GM10248 (cell line): ENCODE measurements around the gene HOXA2.

ENCODE experiments used
- CTCF ChIA-PET: fragments of 300-600 bp; sonication (Branson Sonifier 250); formaldehyde crosslinking; extraction: SDS; loops from one replicate; lab custom pipeline; 2021; ENCODE audit warnings: antibody characterized with exemption; lab: Yijun Ruan, JAX
- POLR2A ChIA-PET: fragments of 350-650 bp; sonication (Branson Sonifier 250); formaldehyde crosslinking; extraction: SDS; loops from one replicate; lab custom pipeline; 2020; ENCODE audit warnings: antibody characterized with exemption; lab: Yijun Ruan, JAX
- DNase-seq: peaks from one replicate; pipeline ENCODE4 v3.0.0; 2012; ENCODE audit errors: extremely low spot score
- TF ChIP-seq, protein P1 (sequence below): IDR thresholded peaks from 2 replicates; pipeline ENCODE4 v1.5.1; 2012; ENCODE audit warnings: mild to moderate bottlenecking, low read depth; ENCODE audit errors: extremely low read depth, missing control alignments, control extremely low read depth

Gene HOXA2

GRCh38 chr7:27130540-27131389 is 28.3 kb upstream of the HOXA2 start, which contains the start of gene HOXA4:
Gene HOXA4 (minus strand): TSS chr7:27130757. CDS start chr7:27130733, 24 bp downstream.
- DNase-seq, result peak; percentile 71
- TF ChIP-seq, protein P1, sequence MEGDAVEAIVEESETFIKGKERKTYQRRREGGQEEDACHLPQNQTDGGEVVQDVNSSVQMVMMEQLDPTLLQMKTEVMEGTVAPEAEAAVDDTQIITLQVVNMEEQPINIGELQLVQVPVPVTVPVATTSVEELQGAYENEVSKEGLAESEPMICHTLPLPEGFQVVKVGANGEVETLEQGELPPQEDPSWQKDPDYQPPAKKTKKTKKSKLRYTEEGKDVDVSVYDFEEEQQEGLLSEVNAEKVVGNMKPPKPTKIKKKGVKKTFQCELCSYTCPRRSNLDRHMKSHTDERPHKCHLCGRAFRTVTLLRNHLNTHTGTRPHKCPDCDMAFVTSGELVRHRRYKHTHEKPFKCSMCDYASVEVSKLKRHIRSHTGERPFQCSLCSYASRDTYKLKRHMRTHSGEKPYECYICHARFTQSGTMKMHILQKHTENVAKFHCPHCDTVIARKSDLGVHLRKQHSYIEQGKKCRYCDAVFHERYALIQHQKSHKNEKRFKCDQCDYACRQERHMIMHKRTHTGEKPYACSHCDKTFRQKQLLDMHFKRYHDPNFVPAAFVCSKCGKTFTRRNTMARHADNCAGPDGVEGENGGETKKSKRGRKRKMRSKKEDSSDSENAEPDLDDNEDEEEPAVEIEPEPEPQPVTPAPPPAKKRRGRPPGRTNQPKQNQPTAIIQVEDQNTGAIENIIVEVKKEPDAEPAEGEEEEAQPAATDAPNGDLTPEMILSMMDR, result no peak
- ChIA-PET POLR2A (no interaction called here), CTCF (interaction anchor here (0.9 to 2.0 kb wide), 6 partner anchors 20 to 45 kb away, joined by 3 to 6 read pairs (median 4); no protein-coding TSS in a partner anchor)

DNA sequence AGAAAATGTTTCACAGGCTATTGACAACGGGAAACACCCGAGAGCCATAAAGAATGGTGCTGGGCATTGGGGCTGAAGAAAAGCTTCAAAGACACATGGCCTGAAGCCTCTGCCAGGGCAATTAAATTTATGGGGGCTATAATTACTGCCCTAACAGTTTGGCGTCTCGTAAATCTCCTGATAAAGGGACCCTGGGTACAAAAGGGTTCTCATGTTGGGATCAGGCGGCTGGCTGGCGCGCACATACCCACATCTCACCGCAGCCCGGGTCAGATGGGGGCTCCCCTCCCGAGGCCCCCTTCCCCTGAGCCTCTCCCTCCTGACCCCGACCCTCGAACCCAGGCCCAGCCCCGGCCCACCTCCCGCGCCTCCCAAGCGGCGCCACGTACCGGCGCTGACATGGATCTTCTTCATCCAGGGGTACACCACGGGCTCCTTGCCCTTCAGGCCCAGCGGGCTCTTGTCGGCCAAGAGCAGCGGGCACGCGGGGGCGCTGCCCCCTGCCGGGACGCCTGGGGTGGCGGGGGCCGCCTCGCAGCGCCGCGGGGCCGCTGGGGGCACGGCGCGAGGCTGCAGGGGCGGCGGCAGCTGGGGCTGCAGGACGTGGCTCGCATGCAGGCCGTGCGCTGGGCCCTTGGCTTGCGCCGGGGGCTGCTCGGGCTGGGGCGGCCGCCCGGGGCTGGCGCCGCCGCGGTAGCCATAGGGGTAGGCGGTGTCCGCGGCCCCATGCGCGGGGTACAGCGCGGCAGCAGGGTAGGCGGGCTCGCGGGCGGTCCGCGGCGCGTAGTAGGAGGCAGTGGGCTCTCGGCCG is 27.5 kb upstream of the HOXA2 start:
- CTCF ChIA-PET, result interaction anchor here (1.0 to 2.0 kb wide), 3 partner anchors 20 to 33 kb away, joined by 3 to 6 read pairs (median 4); no protein-coding TSS in a partner anchor
- no peak for DNase-seq
- POLR2A ChIA-PET, result no interaction called here
- TF ChIP-seq, protein P1, result no peak

- ChIA-PET CTCF (interaction anchor here (0.9 kb wide), 1 partner anchor 32 kb away, joined by 3 read pairs; no protein-coding TSS in a partner anchor), POLR2A (no interaction called here)
- no peak for DNase-seq
- TF ChIP-seq, protein P1, result no peak
Measured at GRCh38 chr7:27128776-27129728, 26.6 kb upstream of the HOXA2 start.

DNA sequence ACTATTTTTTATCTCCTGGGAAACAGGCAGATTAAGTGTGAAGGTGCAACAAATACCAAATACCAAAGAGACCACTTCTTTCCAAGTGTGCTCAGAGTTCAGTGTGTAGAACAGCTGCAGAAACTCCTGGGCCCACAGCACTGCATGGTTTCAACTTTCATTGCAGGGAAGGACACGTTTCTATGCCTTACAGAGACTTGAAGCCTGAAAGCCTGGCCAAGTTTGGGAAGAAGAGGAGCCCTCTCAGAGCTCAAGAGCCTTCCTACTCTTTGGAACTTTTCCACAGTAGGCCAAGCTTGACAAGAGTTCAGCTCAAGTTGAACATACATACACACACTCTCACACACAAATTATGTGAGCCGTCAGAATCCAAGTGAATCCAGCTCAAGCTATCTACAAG is 25.6 kb upstream of the HOXA2 start:
- TF ChIP-seq, protein P1, result no peak
- CTCF ChIA-PET, result interaction anchor here (0.8 kb wide), 1 partner anchor 446 kb away, joined by 4 read pairs; no protein-coding TSS in a partner anchor
- POLR2A ChIA-PET, result no interaction called here
- no peak for DNase-seq

DNA sequence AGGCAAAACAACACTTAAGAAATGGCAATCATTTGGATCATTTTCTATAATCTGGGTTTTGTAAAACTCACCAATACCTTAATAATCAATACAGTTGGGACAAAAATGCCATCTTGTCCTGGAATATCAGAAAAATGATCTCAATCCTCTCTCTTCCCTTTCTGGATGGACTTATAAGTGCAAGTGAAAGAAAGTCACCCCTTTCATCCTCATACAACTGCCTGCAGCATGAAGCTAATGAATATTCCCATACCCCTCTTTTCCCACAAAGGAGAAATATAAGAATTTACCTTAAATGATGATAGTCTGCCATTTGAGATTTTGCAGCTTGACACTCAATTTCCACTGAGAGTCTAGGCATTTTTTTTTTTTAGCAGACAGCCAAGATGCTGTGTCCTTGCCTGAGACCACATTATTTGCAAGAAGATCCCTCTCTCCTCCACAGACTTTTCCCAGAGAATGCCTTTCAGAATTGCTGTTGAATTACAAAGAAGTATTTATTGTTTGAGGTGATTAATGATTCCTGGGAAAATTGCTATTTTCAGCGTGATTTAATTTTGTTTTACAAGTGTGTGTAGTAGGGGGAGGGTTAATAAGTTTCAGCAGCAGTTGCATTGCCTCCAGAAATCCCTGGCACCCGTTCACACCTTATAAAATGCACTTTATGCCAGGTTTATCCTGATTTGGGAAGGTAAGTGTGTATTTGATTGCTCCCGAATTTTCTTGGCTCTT is 24.3 kb upstream of the HOXA2 start:
- ChIA-PET CTCF (interaction anchor here (0.9 kb wide), 1 partner anchor 34 kb away, joined by 4 read pairs; no protein-coding TSS in a partner anchor), POLR2A (no interaction called here)
- TF ChIP-seq, protein P1, result no peak
- no peak for DNase-seq
